Measurements from ENCODE around the gene CDK19.

DNA sequence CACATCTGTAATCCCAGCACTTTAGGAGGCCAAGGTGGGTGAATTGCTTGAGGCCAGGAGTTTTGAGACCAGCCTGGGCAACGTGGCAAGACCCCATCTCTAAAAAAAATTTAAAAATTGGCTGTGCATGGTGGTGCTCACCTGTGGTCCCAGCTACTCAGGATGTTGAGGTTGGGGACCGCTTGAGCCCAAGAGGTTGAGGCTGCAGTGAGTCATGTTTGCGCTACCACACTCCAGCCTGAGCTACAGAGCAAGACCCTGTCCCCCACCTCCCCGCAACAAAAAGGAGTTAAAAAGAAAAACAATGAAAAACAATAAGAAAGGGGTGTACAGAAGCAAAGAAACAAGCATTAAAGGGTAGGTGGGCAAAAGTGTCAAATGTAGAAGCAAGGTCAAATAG is 57.3 kb downstream of the CDK19 start:
- TF ChIP-seq CHD1 (IDR thresholded peaks at IDR 0.05; ENCODE audit: low read depth, low read length) (no peak), POLR2A (IDR thresholded peaks at IDR 0.05; ENCODE audit: low read depth, low read length) (no peak), CTCF (conservative IDR thresholded peaks at IDR 0.05; ENCODE audit: low read depth, low read length) (no peak), CEBPB (IDR thresholded peaks at IDR 0.05; ENCODE audit: low read depth, low read length) (no peak), RAD21 (IDR thresholded peaks at IDR 0.05; ENCODE audit: low read length) (no peak), SMC3 (IDR thresholded peaks at IDR 0.05; ENCODE audit: low read depth, low read length) (no peak), RCOR1 (IDR thresholded peaks at IDR 0.05; ENCODE audit: insufficient replicate concordance, low read length) (no peak), MXI1 (IDR thresholded peaks at IDR 0.05; ENCODE audit: borderline replicate concordance, low read depth, low read length) (no peak), RFX5 (IDR thresholded peaks at IDR 0.05; ENCODE audit: low read depth, low read length) (no peak)

Measured in IMR-90 (cell line).